Loucy (cell line): ENCODE data around the gene HNRNPUL2.

ENCODE experiments used
- H2AFZ ChIP-seq: fragments of 200-600 bp; sonication (generic); 2 replicates; pipeline ENCODE4 v1.6.0; 2016; ENCODE audit warnings: antibody characterized with exemption, mild to moderate bottlenecking, low read length, moderate library complexity
- H3F3A ChIP-seq: fragments of 200-600 bp; 2 replicates; pipeline ENCODE4 v1.6.0; 2016; ENCODE audit warnings: antibody characterized with exemption, low read depth, mild to moderate bottlenecking
- H3K27me3 ChIP-seq: fragments of 200-600 bp; sonication (generic); 2 replicates; pipeline ENCODE4 v1.6.1; 2014; ENCODE audit warnings: low read length, mild to moderate bottlenecking; ENCODE audit not compliant: insufficient read depth, poor library complexity, severe bottlenecking
- H3K36me3 ChIP-seq: fragments of 200-600 bp; sonication (generic); 2 replicates; pipeline ENCODE4 v1.6.1; 2016; ENCODE audit warnings: low read length; ENCODE audit not compliant: insufficient read depth
- H3K4me1 ChIP-seq: fragments of 200-600 bp; sonication (generic); 2 replicates; pipeline ENCODE4 v1.5.1; 2014; ENCODE audit warnings: low read length, mild to moderate bottlenecking; ENCODE audit not compliant: insufficient read depth, poor library complexity, severe bottlenecking
- H3K4me2 ChIP-seq: fragments of 200-600 bp; sonication (generic); 2 replicates; pipeline ENCODE4 v1.6.0; 2014; ENCODE audit warnings: antibody characterized with exemption, low read length, low read depth, mild to moderate bottlenecking; ENCODE audit not compliant: poor library complexity, severe bottlenecking
- H3K4me3 ChIP-seq: fragments of 200-600 bp; sonication (generic); 2 replicates; pipeline ENCODE4 v1.5.1; 2014; ENCODE audit warnings: low read length, mild to moderate bottlenecking, mixed read lengths; ENCODE audit not compliant: poor library complexity, severe bottlenecking
- H3K79me2 ChIP-seq: fragments of 200-600 bp; sonication (generic); 2 replicates; pipeline ENCODE4 v1.6.1; 2014; ENCODE audit warnings: low read length; ENCODE audit not compliant: insufficient read depth
- H3K9ac ChIP-seq: fragments of 200-600 bp; sonication (generic); 2 replicates; pipeline ENCODE4 v1.6.0; 2014; ENCODE audit warnings: mild to moderate bottlenecking, low read depth, low read length, moderate library complexity; ENCODE audit not compliant: poor library complexity, severe bottlenecking
- H3K9me2 ChIP-seq: fragments of 200-600 bp; sonication (generic); replicated peaks from 2 replicates; pipeline ENCODE4 v1.6.1; 2016; ENCODE audit warnings: low read depth, low read length, mixed read lengths
- H3K9me3 ChIP-seq: fragments of 200-600 bp; sonication (generic); 2 replicates; pipeline ENCODE4 v1.6.1; 2014; ENCODE audit warnings: mild to moderate bottlenecking, antibody characterized with exemption, low read length, low read depth; ENCODE audit not compliant: insufficient read depth
- H4K20me1 ChIP-seq: fragments of 200-600 bp; sonication (generic); 2 replicates; pipeline ENCODE4 v1.6.0; 2014; ENCODE audit warnings: antibody characterized with exemption, low read length, mild to moderate bottlenecking; ENCODE audit not compliant: insufficient read depth, poor library complexity, severe bottlenecking
- CTCF ChIP-seq: fragments of 200-600 bp; sonication (generic); conservative IDR thresholded peaks from 2 replicates; pipeline ENCODE4 v1.5.1; 2014; ENCODE audit warnings: mild to moderate bottlenecking, antibody characterized with exemption, low read length
- EZH2phosphoT487 ChIP-seq: fragments of 200-600 bp; IDR thresholded peaks from 2 replicates; pipeline ENCODE4 v1.6.1; 2018; ENCODE audit warnings: antibody characterized with exemption, mild to moderate bottlenecking, moderate library complexity, borderline replicate concordance

The HNRNPUL2 gene

GRCh38 chr11:62666259-62666926 lies 60.9 kb downstream of the HNRNPUL2 start:
- Histone ChIP-seq H3K9ac (peak overlapping the region; percentile 89), H3K9me2 (no peaks in the 10 kb centered on the region), H3K4me2 (peak overlapping the region; percentile 79), H3K79me2 (peaks cover 71% of the 10 kb centered on the region), H3K4me1 (peaks cover 43% of the 10 kb centered on the region), H3K36me3 (peaks cover 5% of the 10 kb centered on the region; the same call in 1 of the 2 replicates), H2AFZ (no peak overlapping the region), H3K27me3 (no peaks in the 10 kb centered on the region), H3K4me3 (peak overlapping the region; percentile 98), H3F3A (peaks cover 8% of the 10 kb centered on the region; the same call in 1 of the 2 replicates), H3K9me3 (no peaks in the 10 kb centered on the region), H4K20me1 (peaks cover 20% of the 10 kb centered on the region)
- TF ChIP-seq CTCF (no peak), EZH2phosphoT487 (no peak)

GRCh38 chr11:62665599-62666258 lies 61.5 kb downstream of the HNRNPUL2 start:
- no peak for TF ChIP-seq EZH2phosphoT487
- TF ChIP-seq CTCF = no peak
- Histone ChIP-seq H2AFZ (no peak overlapping the region), H3K4me2 (peak overlapping the region; percentile 79)

GRCh38 chr11:62665075-62665598 lies 62.1 kb downstream of the HNRNPUL2 start, which contains the start of the genes C11orf98 and CSKMT:
Gene C11orf98, minus strand, starts transcription at chr11:62665210. Its CDS starts 41 bp downstream, at chr11:62665169.
Gene CSKMT, plus strand, starts transcription at chr11:62665312. Its CDS starts 568 bp downstream, at chr11:62665880.
- Histone ChIP-seq H3K9me2 (no peaks in the 10 kb centered on the region), H3K27me3 (no peaks in the 10 kb centered on the region), H4K20me1 (peaks cover 20% of the 10 kb centered on the region), H3K9ac (peak within 1 kb of the TSS; percentile 89), H2AFZ (peak within 1 kb of the TSS; percentile 95), H3K36me3 (peaks cover 5% of the 10 kb centered on the region; the same call in 1 of the 2 replicates), H3F3A (peaks cover 9% of the 10 kb centered on the region; the same call in 1 of the 2 replicates), H3K4me1 (peaks cover 33% of the 10 kb centered on the region), H3K4me3 (peak within 1 kb of the TSS; percentile 98), H3K4me2 (peak within 1 kb of the TSS; percentile 79), H3K9me3 (no peaks in the 10 kb centered on the region), H3K79me2 (peaks cover 58% of the 10 kb centered on the region)
- no peak for TF ChIP-seq CTCF
- no peak for TF ChIP-seq EZH2phosphoT487

More at GRCh38 chr11:62665599-62666258, 61.5 kb downstream of the HNRNPUL2 start:
- H4K20me1 ChIP-seq = peaks cover 20% of the 10 kb centered on the region
- H3F3A ChIP-seq = peaks cover 9% of the 10 kb centered on the region; the same call in 1 of the 2 replicates
- H3K9ac ChIP-seq = peak overlapping the region; percentile 89
- H3K36me3 ChIP-seq = peaks cover 5% of the 10 kb centered on the region; the same call in 1 of the 2 replicates
- peaks cover 38% of the 10 kb centered on the region for H3K4me1 ChIP-seq
- H3K9me2 ChIP-seq = no peaks in the 10 kb centered on the region
- H3K79me2 ChIP-seq = peaks cover 64% of the 10 kb centered on the region
- H3K4me3 ChIP-seq = peak overlapping the region; percentile 98
- H3K9me3 ChIP-seq = no peaks in the 10 kb centered on the region
- H3K27me3 ChIP-seq = no peaks in the 10 kb centered on the region
